Measurements from ENCODE around the gene ST3GAL4.

DNA sequence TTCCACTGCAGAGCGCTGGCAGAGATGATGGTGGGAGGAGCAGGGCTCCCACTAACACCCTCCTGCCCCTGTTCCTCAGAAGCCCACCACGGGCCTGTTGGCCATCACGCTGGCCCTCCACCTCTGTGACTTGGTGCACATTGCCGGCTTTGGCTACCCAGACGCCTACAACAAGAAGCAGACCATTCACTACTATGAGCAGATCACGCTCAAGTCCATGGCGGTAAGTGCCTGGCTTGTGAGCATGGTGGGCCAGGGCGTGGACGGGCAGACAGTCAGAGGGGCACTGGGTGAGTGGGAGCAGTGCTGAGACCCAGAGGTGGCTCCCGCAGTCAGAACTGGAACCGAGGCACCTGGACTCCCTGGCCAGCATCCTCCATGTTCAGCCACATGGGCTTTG, 57.9 kb downstream of the ST3GAL4 start:
- TF ChIP-seq POLR2AphosphoS5 (IDR thresholded peaks at IDR 0.05; ENCODE audit: low read depth, low read length) (no peak), SIN3A (IDR thresholded peaks at IDR 0.05; ENCODE audit: borderline replicate concordance, insufficient read depth, low read length) (no peak), TAF1 (IDR thresholded peaks at IDR 0.05; ENCODE audit: borderline replicate concordance, insufficient read depth, low read length) (no peak)
- TF ChIP-seq, protein P1, sequence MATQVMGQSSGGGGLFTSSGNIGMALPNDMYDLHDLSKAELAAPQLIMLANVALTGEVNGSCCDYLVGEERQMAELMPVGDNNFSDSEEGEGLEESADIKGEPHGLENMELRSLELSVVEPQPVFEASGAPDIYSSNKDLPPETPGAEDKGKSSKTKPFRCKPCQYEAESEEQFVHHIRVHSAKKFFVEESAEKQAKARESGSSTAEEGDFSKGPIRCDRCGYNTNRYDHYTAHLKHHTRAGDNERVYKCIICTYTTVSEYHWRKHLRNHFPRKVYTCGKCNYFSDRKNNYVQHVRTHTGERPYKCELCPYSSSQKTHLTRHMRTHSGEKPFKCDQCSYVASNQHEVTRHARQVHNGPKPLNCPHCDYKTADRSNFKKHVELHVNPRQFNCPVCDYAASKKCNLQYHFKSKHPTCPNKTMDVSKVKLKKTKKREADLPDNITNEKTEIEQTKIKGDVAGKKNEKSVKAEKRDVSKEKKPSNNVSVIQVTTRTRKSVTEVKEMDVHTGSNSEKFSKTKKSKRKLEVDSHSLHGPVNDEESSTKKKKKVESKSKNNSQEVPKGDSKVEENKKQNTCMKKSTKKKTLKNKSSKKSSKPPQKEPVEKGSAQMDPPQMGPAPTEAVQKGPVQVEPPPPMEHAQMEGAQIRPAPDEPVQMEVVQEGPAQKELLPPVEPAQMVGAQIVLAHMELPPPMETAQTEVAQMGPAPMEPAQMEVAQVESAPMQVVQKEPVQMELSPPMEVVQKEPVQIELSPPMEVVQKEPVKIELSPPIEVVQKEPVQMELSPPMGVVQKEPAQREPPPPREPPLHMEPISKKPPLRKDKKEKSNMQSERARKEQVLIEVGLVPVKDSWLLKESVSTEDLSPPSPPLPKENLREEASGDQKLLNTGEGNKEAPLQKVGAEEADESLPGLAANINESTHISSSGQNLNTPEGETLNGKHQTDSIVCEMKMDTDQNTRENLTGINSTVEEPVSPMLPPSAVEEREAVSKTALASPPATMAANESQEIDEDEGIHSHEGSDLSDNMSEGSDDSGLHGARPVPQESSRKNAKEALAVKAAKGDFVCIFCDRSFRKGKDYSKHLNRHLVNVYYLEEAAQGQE (IDR thresholded peaks at IDR 0.05; ENCODE audit: insufficient read depth in 1 of 2, low read depth in 2 of 2, low read length in 2 of 2) = no peak

Measured in PFSK-1 (cell line).